Subcutaneous adipose tissue (tissue), 4 donors: ENCODE data around the gene PRRC2B. TPM values are rescaled to one million over a fixed set of nuclear protein-coding genes. Genes with fewer than 3 reads are reported as not detected.

Source experiments
- CTCF ChIP-seq: fragments of 450-650 bp; IDR thresholded peaks from one replicate; pipeline ENCODE4 v1.5.1; 2016; ENCODE audit warnings: low read depth, mild to moderate bottlenecking, control low read depth, antibody characterized with exemption, moderate library complexity
- total RNA-seq, 4 donors: library from RNA; depleted of rRNA; stranded (reverse); fragments of >200 nt; gene quantifications; one replicate each; pipeline ENCODE4 v1.1.0, GENCODE V29; 2016

Gene PRRC2B
- total RNA-seq, 4 donors from 2014 or later, result 59.0 to 138 (median 81.8) TPM

DNA sequence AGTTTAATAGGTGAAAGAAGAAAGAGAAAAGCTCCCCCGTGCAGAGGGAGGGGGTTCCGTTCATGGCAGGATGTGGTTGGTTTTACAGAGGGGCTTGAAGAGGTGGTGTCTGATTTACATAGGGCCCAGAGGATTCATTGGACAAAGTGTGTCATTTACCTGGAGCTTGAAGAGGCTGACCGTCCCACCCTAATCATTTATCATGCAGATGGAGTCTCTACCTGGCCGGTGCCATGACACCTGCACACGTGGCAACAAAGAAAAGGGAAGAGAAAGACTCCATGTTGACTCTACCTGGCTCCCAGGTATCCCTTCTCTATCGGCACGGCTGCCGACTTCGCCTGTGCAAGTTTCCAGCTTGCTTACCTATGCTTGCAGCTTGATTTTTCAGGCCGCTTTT, 35.3 kb upstream of the PRRC2B start:
- no peak for TF ChIP-seq CTCF

- TF ChIP-seq CTCF, result no peak
Observed at GRCh38 chr9:131361202-131361833, 32.6 kb upstream of the PRRC2B start.

GRCh38 chr9:131365546-131365945, 28.3 kb upstream of the PRRC2B start:
- no peak for TF ChIP-seq CTCF

DNA sequence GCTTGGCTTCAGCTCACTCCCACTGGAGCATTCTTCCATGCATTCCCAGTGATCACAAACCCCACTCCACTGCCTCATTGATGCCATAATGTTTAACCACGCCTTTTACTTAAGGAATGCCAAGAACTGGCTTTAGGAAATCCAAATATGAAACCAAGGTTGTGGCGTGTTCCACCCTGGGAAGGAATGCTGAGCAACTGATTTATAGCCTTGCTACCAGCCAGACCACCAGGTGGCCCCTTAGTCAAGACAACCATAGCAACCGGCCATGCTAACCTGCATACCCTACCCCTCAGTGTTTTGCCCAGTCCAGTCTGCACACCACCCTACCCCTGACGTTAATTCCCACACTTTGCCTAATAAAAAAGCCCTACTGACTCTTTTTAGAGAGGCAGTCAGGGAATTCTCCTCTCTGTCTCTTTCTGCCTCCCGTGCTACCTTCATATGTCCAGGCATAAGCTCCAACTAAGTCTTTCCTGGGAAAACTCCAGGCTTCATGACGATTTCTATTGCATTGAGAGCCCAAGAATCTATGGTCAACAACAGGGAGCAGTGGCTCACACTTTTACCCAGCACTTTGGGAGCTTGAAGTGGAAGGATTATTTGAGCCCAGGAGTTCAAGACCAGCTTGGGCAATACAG, 27.0 kb upstream of the PRRC2B start:
- no peak for TF ChIP-seq CTCF

DNA sequence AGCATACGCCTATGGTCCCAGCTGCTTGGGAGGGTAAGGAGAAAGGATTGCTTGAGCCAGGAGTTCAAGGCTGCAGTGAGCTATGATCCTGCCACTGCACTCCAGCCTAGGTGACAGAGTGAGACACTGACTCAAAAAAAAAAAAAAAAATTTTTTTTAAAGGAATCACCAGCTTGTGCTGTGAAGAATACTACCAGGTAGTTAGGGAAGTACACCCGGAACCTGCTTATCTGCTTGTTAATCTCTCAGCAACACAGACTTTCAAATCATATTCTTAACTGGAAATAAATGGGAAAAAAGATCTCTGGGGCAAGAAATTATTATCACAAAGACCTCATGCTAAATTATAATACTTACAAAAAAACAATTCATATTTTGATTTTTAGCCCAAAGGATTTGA, 26.4 kb upstream of the PRRC2B start:
- no peak for TF ChIP-seq CTCF

- TF ChIP-seq CTCF, result no peak
Observed at GRCh38 chr9:131370638-131371037, 23.2 kb upstream of the PRRC2B start.

GRCh38 chr9:131379056-131379455, 14.8 kb upstream of the PRRC2B start:
- no peak for TF ChIP-seq CTCF
